Heart right ventricle (tissue), 16 donors: ENCODE results near the gene STAT4. TPM values are rescaled to one million over a fixed set of nuclear protein-coding genes. Genes with fewer than 3 reads are reported as not detected.
A peak's percentile ranks its signal among the peaks of the same experiment; 100 is the strongest.

Experiments used
- ATAC-seq, 8 donors: fragments of 200-7000 bp; cut with Tn5 transposase; one replicate each; pipeline ENCODE4 v1.9.1; 2020; ENCODE audit warnings: mild to moderate bottlenecking in 8 of 8, moderate library complexity in 8 of 8, moderate number of reproducible peaks in 1 of 8
- DNase-seq, 2 donors: peaks; one replicate each; pipeline ENCODE4 v3.0.0-alpha.2; 2020
- H3K27ac ChIP-seq, 10 donors: fragments of 200-600 bp; sonication (generic) in 2 of 10; one replicate each; pipeline versions ENCODE4 v1.5.0 to v1.8.0; 2020 to 2022; ENCODE audit warnings: mild to moderate bottlenecking in 3 of 10
- H3K27me3 ChIP-seq, 7 donors: fragments of 200-600 bp; one replicate each; pipeline ENCODE4 v1.8.0; 2021 to 2022; ENCODE audit warnings: mild to moderate bottlenecking in 2 of 7
- H3K36me3 ChIP-seq, 9 donors: fragments of 200-600 bp; sonication (generic) in 1 of 9; one replicate each; pipeline versions ENCODE4 v1.5.0 to v1.8.0; 2020 to 2022; ENCODE audit warnings: mild to moderate bottlenecking in 2 of 9
- H3K4me1 ChIP-seq, 9 donors: fragments of 200-600 bp; sonication (generic) in 1 of 9; one replicate each; pipeline versions ENCODE4 v1.5.0 to v1.8.0; 2020 to 2022; ENCODE audit warnings: mild to moderate bottlenecking in 4 of 9
- H3K4me3 ChIP-seq, 10 donors: fragments of 200-600 bp; sonication (generic) in 2 of 10; one replicate each; pipeline versions ENCODE4 v1.5.0 to v1.8.0; 2020 to 2022; ENCODE audit warnings: mild to moderate bottlenecking in 7 of 10, moderate library complexity in 2 of 10
- H3K9me3 ChIP-seq, 11 donors: fragments of 200-600 bp in 10 of 11; sonication (generic) in 2 of 11; one replicate each; pipeline versions ENCODE4 v1.5.0 to v1.8.0; 2013 to 2022; ENCODE audit warnings: mild to moderate bottlenecking in 2 of 11, control low read depth in 1 of 11, moderate library complexity in 1 of 11
- WGBS, 2 donors: extraction: QIAGEN DNeasy Blood & Tissue Kit; methylation state at CpG; one replicate each; pipeline ENCODE4 v1.1.7; 2013; ENCODE audit warnings: inconsistent platforms in 1 of 2; 5-methylcytosine and 5-hydroxymethylcytosine counted together
- intact Hi-C, 10 donors: fragments of 100-400 bp; cut with DNase I; formaldehyde crosslinking; loops; one replicate each; pipeline versions ENCODE4 v1.11.1 to v1.14.2; 2022
- polyA plus RNA-seq, 2 donors: library from polyadenylated mRNA; stranded (reverse); fragments of 200-250 nt; gene quantifications; one replicate each; pipeline ENCODE4 v1.2.3, GENCODE V29; 2013
- total RNA-seq, 10 donors: library from RNA; stranded (reverse); fragmentation: NEBNext Ultra II Directional in 3 of 10; extraction: Animal tissue kit (Norgen Biotek cat#: 25700) in 3 of 10; gene quantifications; one replicate each; pipeline versions ENCODE4 v1.2.1 to v1.2.4, GENCODE V29; 2021 to 2023
- TF ChIP-seq, protein P1 (sequence below), 9 donors: fragments of 200-600 bp; sonication (generic) in 2 of 9; IDR thresholded peaks; one replicate each; pipeline versions ENCODE4 v1.5.0 to v1.8.0; 2021 to 2022; ENCODE audit warnings: antibody characterized with exemption in 9 of 9, mild to moderate bottlenecking in 5 of 9, moderate library complexity in 1 of 9
- donor health status: Arrhythmogenic right ventricular cardiomyopathy.
- donor health status: ischemic (EF 13 %, LVEDD 7.1; RV severe dilation, severe dysfunction).
- donor health status: healthy with polysubstance abuse.
- donor health status: DM: no; HTN: yes; CAD: no.
- donor health status: DM: no; HTN: no; CAD: no.
- donor health status: ischemic (EF 25% LVEDD 6.9; RV normal size, moderate dysfunction).
- donor health status: ischemic (EF 25% LVEDD 5.7; RV mildly dilated, moderate dysfunction).
- donor health status: healthy.
- donor health status: DM: yes; HTN: yes; CAD: no.
- donor health status: Ischemic cardiomyopathy.
- donor health status: ischemic (EF 35%, LVEDD 5.7; RV mildly dilated, moderate dysfunction).
- donor health status: nonischemic (EF 11% LVEDD 7.7; RV severe dilation, severe dysfunction).
- donor health status: DM: yes; HTN: yes; CAD: no.
- donor health status: PGD.
- donor health status: ischemic (EF 29% LVEDD 5.4; RV normal size, mild dysfunction).
- donor health status: nonischemic (EF 23%, LVEDD 6.1; RV moderate dilation, normal function).

STAT4 gene
- total and polyA plus RNA-seq, 12 donors = 0.52 to 9.4 (median 2.2) TPM

DNA sequence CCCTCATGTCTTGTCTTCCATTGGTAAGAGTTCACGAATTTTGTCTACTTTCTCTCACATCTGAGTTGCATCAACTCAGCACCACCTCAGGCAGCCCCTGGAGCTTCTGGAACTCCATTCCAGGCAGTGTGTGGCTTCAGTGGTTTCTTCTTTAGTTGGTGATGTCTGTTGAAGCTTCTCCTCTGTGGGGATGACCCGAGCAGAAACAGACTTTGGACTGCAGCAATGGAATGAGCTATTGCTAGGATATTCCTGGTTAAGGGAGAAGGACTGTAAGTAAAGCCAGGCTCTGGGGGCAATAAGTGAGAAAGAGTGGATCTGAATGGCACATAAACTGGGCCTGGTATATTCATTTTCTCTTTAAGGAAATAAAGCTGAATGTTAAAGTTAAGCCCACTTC is 32.3 kb upstream of the STAT4 start:
- no peak for ATAC-seq
- peaks cover 0 to 20% (median 0%) of the 10 kb centered on the region in 9 donors for H3K4me1 ChIP-seq
- WGBS, 2 donors = 90 to 96% methylated on average over 2 of the region's 2 CpGs

DNA sequence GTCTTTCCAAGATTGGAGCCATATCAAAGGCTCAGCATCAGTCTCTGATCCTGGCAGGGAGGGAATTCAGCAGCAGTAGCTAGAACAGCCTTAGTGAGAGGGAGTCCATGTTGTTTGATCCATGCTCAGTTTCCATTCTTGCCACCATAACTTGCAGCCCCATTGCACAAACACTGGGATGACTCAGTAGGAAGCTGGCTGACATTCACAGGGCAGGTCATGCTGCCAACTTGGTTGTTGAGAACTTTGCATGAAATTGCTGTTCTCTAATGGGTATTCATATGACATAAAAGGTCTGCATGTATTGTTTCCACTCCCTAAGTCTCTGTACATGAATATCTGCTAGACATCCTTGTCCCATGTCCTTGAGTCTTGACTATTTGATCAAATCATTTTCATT is 29.9 kb upstream of the STAT4 start:
- no peak overlapping the region for H3K27ac ChIP-seq
- peaks cover 0 to 20% (median 0%) of the 10 kb centered on the region in 9 donors for H3K4me1 ChIP-seq
- intact Hi-C loops = no loop called here
- H3K4me3 ChIP-seq = no peak overlapping the region
- TF ChIP-seq, protein P1, sequence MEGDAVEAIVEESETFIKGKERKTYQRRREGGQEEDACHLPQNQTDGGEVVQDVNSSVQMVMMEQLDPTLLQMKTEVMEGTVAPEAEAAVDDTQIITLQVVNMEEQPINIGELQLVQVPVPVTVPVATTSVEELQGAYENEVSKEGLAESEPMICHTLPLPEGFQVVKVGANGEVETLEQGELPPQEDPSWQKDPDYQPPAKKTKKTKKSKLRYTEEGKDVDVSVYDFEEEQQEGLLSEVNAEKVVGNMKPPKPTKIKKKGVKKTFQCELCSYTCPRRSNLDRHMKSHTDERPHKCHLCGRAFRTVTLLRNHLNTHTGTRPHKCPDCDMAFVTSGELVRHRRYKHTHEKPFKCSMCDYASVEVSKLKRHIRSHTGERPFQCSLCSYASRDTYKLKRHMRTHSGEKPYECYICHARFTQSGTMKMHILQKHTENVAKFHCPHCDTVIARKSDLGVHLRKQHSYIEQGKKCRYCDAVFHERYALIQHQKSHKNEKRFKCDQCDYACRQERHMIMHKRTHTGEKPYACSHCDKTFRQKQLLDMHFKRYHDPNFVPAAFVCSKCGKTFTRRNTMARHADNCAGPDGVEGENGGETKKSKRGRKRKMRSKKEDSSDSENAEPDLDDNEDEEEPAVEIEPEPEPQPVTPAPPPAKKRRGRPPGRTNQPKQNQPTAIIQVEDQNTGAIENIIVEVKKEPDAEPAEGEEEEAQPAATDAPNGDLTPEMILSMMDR (IDR thresholded peaks at IDR 0.05) = no peak
- H3K9me3 ChIP-seq = no peaks in the 10 kb centered on the region
- H3K36me3 ChIP-seq = no peaks in the 10 kb centered on the region
- DNase-seq = no peak
- ATAC-seq = peak in 1 of 8 donors; percentile 23
- no peaks in the 10 kb centered on the region for H3K27me3 ChIP-seq

More for the DNA sequence above, 32.3 kb upstream of the STAT4 start:
- TF ChIP-seq, protein P1 (IDR thresholded peaks at IDR 0.05) = no peak
- Histone ChIP-seq H3K9me3 (no peaks in the 10 kb centered on the region), H3K4me3 (no peak overlapping the region), H3K27ac (no peak overlapping the region), H3K36me3 (no peaks in the 10 kb centered on the region), H3K27me3 (no peaks in the 10 kb centered on the region)
- DNase-seq = no peak
- intact Hi-C loops = no loop called here

DNA sequence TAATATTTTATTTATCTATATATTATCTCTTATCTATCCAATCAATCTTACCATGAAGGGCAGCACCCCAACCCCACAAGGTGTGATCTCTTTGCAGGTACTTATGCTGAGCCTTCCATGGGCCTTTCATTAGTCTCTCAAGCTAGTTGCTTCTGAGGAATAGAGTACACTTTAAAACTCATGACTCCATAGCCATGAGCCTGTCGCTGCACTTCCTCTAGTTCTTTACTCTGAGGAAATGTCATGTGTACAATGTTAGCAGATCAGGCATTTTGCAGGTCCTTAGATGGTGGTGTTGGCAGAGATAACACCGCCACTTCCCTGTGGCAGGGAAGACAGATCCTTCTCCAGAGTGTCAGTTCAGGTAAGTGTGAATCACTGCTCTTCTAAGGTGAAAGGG is 29.5 kb upstream of the STAT4 start:
- Histone ChIP-seq H3K9me3 (no peaks in the 10 kb centered on the region), H3K27me3 (no peaks in the 10 kb centered on the region), H3K4me1 (peaks cover 0 to 20% (median 0%) of the 10 kb centered on the region in 9 donors), H3K27ac (no peak overlapping the region), H3K36me3 (no peaks in the 10 kb centered on the region), H3K4me3 (no peak overlapping the region)
- 91 to 92% methylated on average over 2 of the region's 2 CpGs for WGBS, 2 donors
- ATAC-seq = no peak
- DNase-seq = no peak
- intact Hi-C loops = no loop called here
- TF ChIP-seq, protein P1 (IDR thresholded peaks at IDR 0.05) = no peak

DNA sequence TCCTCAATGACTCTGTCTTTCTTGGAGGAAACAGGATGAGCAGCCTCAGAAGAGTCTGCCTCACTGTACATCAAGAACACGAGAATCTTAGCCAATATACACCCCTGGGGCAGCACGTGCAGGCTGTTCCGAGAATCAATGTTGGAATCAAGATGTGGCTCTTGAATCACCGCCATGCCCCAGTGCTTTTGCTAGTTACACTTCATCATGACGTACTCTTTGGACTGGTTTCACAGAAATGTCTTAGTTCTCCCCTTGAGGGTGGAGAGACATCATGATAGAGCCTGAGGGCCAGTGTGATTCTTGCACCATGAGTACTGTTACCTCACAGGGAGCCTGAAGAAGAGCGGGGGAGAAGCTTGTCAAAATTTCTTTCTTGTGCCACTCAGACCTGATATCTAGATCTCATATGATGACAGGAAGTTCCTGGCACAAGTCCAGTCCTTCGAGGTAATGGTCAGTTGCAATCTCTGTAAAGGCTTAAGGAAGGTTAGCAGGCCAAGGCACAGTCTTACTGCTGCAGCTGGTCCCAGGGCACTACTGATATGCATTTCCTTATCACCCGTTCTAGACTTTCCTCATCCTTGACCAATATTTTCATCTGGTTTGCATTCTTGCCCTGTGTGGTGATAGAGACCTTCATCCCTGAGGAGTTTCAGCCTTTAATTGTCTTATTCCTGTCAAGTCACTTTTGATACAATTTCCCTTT is 28.2 kb upstream of the STAT4 start:
- Histone ChIP-seq H3K27ac (peak overlapping the region in 1 of 10 donors; percentile 18), H3K36me3 (no peaks in the 10 kb centered on the region), H3K4me1 (peaks cover 0 to 20% (median 0%) of the 10 kb centered on the region in 9 donors), H3K4me3 (no peak overlapping the region), H3K9me3 (no peaks in the 10 kb centered on the region), H3K27me3 (no peaks in the 10 kb centered on the region)
- intact Hi-C loops = no loop called here
- peak in 6 of 8 donors; percentile 42 to 93 (median 78) for ATAC-seq
- 57 to 60% methylated on average over 8 of the region's 8 CpGs for WGBS, 2 donors
- TF ChIP-seq, protein P1 (IDR thresholded peaks at IDR 0.05) = no peak
- DNase-seq = peak; percentile 18 to 30
